NAMALWA (cell line): Measurements from ENCODE around the gene CAMKK1.
"Not testable (repeated sequence)": the region's sequence is repeated elsewhere in the genome, so short reads cannot be mapped to it uniquely, and the experiment has no call there.

Source experiments
- DNase-seq: peaks from one replicate; pipeline ENCODE4 v3.0.0-alpha.2; 2015; ENCODE audit warnings: low spot score

The CAMKK1 gene

GRCh38 chr17:3845621-3846436 is 47.0 kb downstream of the CAMKK1 start, which contains the start of gene NCBP3:
TSS of gene NCBP3 (minus strand) at chr17:3846246. CDS start at chr17:3846223, 23 bp downstream.
- DNase-seq, result peak; percentile 87

GRCh38 chr17:3845291-3845620 is 47.6 kb downstream of the CAMKK1 start:
- peak; percentile 45 for DNase-seq

GRCh38 chr17:3844556-3844955 is 48.3 kb downstream of the CAMKK1 start:
- DNase-seq, result not testable (repeated sequence)

- peak; percentile 58 for DNase-seq
Observed at GRCh38 chr17:3843935-3844516, 48.8 kb downstream of the CAMKK1 start.

GRCh38 chr17:3838206-3838605 is 54.6 kb downstream of the CAMKK1 start:
- DNase-seq, result no peak

DNA sequence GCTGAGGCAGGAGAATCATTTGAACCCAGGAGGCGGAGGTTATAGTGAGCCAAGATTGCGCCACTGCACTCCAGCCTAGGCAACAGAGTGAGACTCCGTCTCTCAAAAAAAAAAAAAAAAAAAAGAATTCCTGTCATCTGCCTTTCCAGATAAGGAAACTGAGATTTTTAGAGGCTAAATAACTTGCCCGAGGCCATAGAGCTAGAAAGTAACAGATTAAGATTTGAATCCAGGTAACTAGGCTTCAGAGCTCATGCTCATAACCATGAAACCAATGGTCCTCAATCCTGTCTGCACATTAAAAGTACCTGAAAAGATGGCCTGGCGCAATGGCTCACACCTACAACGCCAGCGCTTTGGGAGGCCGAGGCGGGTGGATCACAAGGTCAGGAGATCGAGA is 56.3 kb downstream of the CAMKK1 start:
- no peak for DNase-seq

DNA sequence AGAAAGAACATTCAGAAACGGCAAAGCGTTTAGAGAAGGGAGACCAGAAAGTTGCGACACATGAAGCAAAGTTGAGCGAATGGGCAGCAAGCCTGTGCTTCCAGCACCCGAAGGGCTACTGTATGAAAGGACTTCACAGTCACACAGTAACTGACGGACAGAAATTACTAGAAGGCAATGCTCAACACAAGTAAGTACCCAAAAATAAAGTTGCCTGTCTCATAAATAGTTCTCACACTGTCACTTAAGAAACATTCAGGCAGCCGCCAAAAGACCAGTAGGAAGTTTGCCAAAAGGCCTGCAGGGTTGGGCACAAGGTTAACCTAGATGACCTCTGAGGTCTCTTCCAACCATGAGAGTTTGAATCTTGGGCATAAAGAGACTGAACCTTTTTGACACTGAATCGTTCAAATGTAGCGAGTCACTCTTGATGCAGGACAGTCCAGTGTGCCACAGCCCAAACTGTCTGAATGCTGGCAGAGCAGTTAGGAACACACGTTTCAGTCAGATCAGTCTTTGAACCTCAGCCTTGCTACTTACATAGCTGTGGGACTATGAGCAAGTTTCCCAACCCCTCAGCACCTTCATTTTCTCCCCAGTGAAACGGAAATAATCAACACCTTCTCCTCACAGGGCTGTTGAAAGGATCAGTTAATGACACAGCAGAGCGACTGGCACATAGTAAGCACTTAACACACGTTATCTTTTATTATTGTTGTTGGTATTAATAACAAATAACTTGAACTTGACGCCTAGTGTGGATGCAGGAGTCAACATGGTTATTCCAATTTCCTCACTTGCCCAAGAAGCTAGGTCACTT is 57.2 kb downstream of the CAMKK1 start:
- DNase-seq, result no peak

GRCh38 chr17:3834811-3835210 is 58.0 kb downstream of the CAMKK1 start:
- DNase-seq, result no peak

- DNase-seq, result no peak
Observed at GRCh38 chr17:3828852-3829232, 64.0 kb downstream of the CAMKK1 start.

DNA sequence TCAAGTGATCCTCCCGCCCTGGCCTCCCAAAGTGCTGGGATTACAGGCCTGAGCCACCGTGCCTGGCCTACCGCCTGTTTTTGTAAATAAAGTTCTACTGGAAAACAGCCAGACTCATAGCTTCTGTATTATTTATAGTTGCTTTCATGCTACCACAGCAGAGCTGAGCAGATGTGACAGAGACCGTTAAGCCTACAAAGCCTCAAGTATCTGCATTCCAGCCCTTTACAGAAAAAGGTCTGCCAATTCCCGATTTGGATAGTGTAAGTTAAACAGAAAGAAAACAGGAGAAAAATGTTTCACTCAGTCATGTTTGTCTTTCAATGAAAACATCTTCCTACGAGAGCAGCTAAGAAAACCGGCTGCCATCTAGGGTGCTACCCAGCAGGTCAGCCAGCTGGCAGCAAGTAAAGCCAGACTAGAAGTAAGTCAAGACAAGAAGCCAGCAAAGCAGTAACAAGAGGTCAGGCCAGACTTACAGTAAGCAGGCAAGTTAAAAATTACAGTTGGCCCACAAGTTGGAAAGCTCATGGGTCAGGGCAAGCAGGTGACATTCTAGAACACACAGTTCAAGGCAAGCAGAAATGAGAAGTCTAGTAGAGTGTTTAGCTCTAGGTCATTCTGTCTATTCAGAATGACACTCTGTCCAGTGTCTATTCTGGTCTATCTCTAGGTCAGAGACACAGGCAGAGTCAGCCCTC is 64.6 kb downstream of the CAMKK1 start:
- DNase-seq, result no peak

- peak; percentile 51 for DNase-seq
Observed at GRCh38 chr17:3827124-3827773, 65.6 kb downstream of the CAMKK1 start.

DNA sequence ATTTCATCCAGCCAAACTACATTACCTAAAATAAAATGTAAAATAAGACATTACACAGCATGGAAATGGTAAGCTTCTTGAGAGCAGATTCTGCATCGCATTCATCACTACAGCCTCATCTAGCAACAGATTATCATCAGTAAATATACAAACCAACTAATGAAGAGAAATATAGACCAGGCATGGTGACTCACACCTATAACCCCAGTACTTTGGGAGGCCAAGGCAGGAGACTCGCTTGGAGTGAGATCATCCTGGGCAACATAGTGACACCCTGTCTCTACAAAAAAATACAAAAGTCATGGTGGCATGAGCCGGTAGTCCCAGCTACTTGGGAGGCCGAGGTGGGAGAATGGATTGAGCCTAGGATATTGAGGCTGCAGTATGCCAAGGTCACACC is 66.7 kb downstream of the CAMKK1 start:
- DNase-seq, result no peak

- no peak for DNase-seq
Observed at GRCh38 chr17:3821101-3821500, 71.8 kb downstream of the CAMKK1 start.

DNA sequence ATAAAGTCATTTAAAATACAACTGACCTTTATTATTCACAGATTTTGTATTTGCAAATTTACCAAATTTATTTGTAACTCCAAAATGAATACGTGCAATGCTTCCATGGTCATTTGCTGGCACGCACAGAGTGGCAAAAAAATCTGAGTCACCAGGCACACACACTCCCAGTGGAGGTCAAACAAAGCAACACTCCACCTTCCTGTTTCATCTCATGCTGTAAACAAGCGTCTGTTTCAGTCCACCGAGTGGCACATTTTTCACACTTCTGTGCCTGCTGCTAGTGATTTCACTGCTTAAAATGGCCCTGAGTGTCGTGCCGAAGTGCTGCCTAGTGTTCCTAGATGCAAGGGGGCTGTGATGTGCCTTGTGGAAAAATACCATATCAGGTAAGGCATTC is 74.1 kb downstream of the CAMKK1 start:
- no peak for DNase-seq

GRCh38 chr17:3817851-3818605 is 74.8 kb downstream of the CAMKK1 start:
- DNase-seq, result no peak

GRCh38 chr17:3815925-3816324 is 76.9 kb downstream of the CAMKK1 start:
- DNase-seq, result no peak

DNA sequence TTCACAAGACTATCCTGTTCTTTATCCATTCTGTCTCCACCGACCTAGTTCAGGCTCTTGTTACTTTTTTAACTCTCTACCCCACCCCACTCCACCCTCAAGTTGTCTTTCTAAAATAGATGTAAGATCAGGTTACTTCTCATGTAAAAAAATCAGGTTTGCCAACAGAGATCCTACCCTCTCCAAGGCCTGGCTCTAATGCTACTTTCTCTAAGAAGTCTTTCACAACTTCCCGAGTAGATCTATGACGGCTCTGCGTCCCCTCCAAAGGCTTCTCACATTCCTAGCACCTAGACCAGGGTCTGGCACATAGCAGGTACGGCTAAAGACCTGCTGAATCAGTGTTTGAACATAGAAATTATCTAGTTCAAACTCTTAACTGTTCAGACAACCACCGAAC is 77.7 kb downstream of the CAMKK1 start:
- DNase-seq, result no peak

DNA sequence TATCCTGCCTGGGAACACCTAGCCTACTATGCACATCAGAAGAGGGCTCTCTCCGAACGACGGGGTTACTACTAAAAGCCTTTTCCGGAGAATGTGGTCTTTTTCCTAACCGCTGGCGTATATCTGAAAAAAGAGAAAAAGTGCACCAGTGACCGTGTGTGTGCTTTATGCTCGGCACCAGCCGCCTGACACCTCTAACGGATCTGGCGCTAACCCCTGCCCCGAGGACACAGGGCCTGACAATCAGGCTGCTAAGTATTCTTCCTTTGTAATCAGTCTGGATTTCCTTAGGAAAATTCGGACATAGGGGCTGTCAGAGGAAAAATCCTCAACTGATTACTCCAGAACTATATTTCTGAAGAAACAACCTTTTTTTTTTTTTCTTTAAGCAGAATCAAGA is 78.5 kb downstream of the CAMKK1 start:
- DNase-seq, result no peak

DNA sequence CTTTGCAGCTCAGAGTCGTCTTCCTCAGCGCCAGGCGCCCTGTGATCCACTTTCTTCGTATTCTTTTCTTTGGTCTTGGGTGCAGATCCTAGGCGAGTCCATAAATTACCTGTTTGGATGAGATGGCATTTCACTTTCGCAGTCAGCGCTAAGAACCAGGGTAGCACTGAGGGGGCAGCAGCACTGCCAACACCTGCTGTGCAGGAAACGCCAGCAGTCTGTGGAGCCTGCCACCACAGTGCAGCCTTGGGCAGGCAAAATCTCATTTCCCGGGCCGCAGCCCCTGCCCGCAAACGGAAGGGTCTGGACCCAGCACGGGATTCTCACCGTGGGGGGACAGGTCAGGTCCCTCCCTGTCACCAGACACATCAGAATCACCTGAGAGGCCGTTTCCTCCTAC is 79.7 kb downstream of the CAMKK1 start:
- DNase-seq, result no peak

DNA sequence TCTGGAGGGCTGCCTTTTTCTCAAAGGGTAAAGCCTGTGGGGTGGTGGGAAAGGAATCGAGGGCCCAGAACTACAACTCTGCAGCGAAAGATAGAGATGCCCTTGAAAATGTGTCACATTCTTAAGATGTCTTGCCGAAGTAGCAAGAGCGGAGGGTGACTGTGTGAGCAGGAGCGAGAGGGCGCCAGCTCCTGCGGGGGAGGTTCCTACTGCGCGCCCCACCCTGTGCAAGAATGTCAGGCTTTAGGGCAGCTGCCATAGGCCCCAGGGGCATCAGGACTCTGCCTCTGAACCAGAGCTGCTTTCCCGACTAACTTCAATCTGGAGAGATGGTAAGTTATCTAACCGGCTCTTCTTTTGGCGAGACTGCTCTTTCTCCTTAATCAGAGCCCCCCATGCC is 80.1 kb downstream of the CAMKK1 start:
- DNase-seq, result no peak

GRCh38 chr17:3812284-3812683 is 80.6 kb downstream of the CAMKK1 start:
- no peak for DNase-seq
